ENCODE data around the gene UST. TPM values are rescaled to one million over a fixed set of nuclear protein-coding genes. Genes with fewer than 3 reads are reported as not detected.

UST gene
- polyA plus RNA-seq, 1 donor from 2014 or later, result 7.5 TPM

DNA sequence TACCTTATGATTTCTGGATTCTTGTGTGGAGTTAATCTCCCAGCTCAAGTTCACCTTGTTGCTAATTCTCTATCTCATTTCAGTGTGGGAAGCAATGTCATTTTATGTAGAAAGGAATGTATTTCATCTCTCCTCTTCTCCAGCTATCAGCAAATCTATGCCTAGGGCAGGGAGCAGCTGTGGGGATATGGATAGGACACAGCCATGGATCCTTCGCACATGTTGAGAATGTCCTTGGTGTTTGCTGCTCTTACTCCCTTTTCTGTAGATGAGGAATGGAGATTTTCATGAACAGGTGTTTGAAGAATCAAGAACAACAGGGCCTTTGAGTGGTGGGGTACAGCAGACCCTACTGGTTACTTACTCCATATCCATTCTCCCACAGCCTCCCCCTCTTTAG, 182.0 kb downstream of the UST start:
- Histone ChIP-seq H3K27ac (ENCODE audit: low read length) (no peak overlapping the region), H4K20me1 (ENCODE audit: insufficient read depth) (no peaks in the 10 kb centered on the region), H3K4me2 (ENCODE audit: low read length) (no peak overlapping the region), H3K9me2 (ENCODE audit: insufficient read depth, low read length) (no peaks in the 10 kb centered on the region), H3K9me3 (ENCODE audit: low read length) (no peaks in the 10 kb centered on the region), H3K4me3 (ENCODE audit: low read length) (no peak overlapping the region), H3K9ac (ENCODE audit: low read length) (no peak overlapping the region), H3K27me3 (ENCODE audit: insufficient read depth, low read depth, low read length) (no peaks in the 10 kb centered on the region), H2AFZ (ENCODE audit: low read depth, low read length) (no peak overlapping the region), H3F3A (ENCODE audit: insufficient read depth, low read length, poor library complexity, severe bottlenecking) (no peaks in the 10 kb centered on the region), H3K36me3 (ENCODE audit: insufficient read depth, low read length) (no peaks in the 10 kb centered on the region), H3K79me2 (replicated peaks; ENCODE audit: insufficient read depth, low read length) (no peaks in the 10 kb centered on the region)
- no peak for TF ChIP-seq RAD21 (conservative IDR thresholded peaks at IDR 0.05)
- no peak for TF ChIP-seq TAF1 (IDR thresholded peaks at IDR 0.05; ENCODE audit: low read depth)
- no peak for TF ChIP-seq POLR2AphosphoS5 (IDR thresholded peaks at IDR 0.05)

DNA sequence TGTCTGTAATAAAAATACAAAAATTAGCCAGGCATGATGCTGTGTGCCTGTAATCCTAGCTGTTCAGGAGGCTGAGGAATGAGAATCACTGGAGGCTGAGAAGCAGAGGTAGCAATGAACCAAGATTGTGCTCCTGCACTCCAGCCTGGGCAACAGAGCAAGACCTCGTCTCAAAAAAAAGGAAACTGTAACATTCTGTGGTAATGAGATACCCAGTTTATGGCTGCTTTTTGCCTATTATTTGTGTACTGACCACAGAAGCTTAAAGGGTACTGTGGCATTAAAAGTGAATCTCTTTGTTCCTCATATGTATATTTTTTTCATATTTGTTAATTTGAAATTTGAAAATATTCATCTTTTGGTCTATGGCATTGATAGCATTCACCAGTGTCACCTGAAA, 185.4 kb downstream of the UST start:
- no peaks in the 10 kb centered on the region for H3K36me3 ChIP-seq (ENCODE audit: insufficient read depth, low read length)
- no peaks in the 10 kb centered on the region for H3K9me2 ChIP-seq (ENCODE audit: insufficient read depth, low read length)
- H2AFZ ChIP-seq (ENCODE audit: low read depth, low read length), result no peak overlapping the region
- H3K4me2 ChIP-seq (ENCODE audit: low read length), result no peak overlapping the region
- no peaks in the 10 kb centered on the region for H3K9me3 ChIP-seq (ENCODE audit: low read length)
- H3K27me3 ChIP-seq (ENCODE audit: insufficient read depth, low read depth, low read length), result no peaks in the 10 kb centered on the region
- H3K79me2 ChIP-seq (replicated peaks; ENCODE audit: insufficient read depth, low read length), result no peaks in the 10 kb centered on the region
- no peaks in the 10 kb centered on the region for H3F3A ChIP-seq (ENCODE audit: insufficient read depth, low read length, poor library complexity, severe bottlenecking)
- no peaks in the 10 kb centered on the region for H4K20me1 ChIP-seq (ENCODE audit: insufficient read depth)
- no peak for TF ChIP-seq MXI1 (conservative IDR thresholded peaks at IDR 0.05; ENCODE audit: poor library complexity, severe bottlenecking)
- TF ChIP-seq RAD21 (conservative IDR thresholded peaks at IDR 0.05), result no peak
- no peak for TF ChIP-seq TAF1 (IDR thresholded peaks at IDR 0.05; ENCODE audit: low read depth)
- no peak for TF ChIP-seq EZH2 (IDR thresholded peaks at IDR 0.05; ENCODE audit: borderline replicate concordance, insufficient read depth, low read length, poor library complexity, severe bottlenecking)
- TF ChIP-seq SMC3 (conservative IDR thresholded peaks at IDR 0.05; ENCODE audit: poor library complexity), result no peak
- TF ChIP-seq POLR2AphosphoS5 (IDR thresholded peaks at IDR 0.05), result no peak
- TF ChIP-seq, protein P1, sequence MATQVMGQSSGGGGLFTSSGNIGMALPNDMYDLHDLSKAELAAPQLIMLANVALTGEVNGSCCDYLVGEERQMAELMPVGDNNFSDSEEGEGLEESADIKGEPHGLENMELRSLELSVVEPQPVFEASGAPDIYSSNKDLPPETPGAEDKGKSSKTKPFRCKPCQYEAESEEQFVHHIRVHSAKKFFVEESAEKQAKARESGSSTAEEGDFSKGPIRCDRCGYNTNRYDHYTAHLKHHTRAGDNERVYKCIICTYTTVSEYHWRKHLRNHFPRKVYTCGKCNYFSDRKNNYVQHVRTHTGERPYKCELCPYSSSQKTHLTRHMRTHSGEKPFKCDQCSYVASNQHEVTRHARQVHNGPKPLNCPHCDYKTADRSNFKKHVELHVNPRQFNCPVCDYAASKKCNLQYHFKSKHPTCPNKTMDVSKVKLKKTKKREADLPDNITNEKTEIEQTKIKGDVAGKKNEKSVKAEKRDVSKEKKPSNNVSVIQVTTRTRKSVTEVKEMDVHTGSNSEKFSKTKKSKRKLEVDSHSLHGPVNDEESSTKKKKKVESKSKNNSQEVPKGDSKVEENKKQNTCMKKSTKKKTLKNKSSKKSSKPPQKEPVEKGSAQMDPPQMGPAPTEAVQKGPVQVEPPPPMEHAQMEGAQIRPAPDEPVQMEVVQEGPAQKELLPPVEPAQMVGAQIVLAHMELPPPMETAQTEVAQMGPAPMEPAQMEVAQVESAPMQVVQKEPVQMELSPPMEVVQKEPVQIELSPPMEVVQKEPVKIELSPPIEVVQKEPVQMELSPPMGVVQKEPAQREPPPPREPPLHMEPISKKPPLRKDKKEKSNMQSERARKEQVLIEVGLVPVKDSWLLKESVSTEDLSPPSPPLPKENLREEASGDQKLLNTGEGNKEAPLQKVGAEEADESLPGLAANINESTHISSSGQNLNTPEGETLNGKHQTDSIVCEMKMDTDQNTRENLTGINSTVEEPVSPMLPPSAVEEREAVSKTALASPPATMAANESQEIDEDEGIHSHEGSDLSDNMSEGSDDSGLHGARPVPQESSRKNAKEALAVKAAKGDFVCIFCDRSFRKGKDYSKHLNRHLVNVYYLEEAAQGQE (IDR thresholded peaks at IDR 0.05; ENCODE audit: borderline replicate concordance), result no peak
- TF ChIP-seq, protein P2, sequence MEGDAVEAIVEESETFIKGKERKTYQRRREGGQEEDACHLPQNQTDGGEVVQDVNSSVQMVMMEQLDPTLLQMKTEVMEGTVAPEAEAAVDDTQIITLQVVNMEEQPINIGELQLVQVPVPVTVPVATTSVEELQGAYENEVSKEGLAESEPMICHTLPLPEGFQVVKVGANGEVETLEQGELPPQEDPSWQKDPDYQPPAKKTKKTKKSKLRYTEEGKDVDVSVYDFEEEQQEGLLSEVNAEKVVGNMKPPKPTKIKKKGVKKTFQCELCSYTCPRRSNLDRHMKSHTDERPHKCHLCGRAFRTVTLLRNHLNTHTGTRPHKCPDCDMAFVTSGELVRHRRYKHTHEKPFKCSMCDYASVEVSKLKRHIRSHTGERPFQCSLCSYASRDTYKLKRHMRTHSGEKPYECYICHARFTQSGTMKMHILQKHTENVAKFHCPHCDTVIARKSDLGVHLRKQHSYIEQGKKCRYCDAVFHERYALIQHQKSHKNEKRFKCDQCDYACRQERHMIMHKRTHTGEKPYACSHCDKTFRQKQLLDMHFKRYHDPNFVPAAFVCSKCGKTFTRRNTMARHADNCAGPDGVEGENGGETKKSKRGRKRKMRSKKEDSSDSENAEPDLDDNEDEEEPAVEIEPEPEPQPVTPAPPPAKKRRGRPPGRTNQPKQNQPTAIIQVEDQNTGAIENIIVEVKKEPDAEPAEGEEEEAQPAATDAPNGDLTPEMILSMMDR (IDR thresholded peaks at IDR 0.05; ENCODE audit: poor library complexity, severe bottlenecking), result no peak
- TF ChIP-seq EP300 (conservative IDR thresholded peaks at IDR 0.05; ENCODE audit: poor library complexity, severe bottlenecking), result no peak
- H3K9ac ChIP-seq (ENCODE audit: low read length), result no peak overlapping the region
- no peak overlapping the region for H3K4me3 ChIP-seq (ENCODE audit: low read length)
- no peak overlapping the region for H3K27ac ChIP-seq (ENCODE audit: low read length)

DNA sequence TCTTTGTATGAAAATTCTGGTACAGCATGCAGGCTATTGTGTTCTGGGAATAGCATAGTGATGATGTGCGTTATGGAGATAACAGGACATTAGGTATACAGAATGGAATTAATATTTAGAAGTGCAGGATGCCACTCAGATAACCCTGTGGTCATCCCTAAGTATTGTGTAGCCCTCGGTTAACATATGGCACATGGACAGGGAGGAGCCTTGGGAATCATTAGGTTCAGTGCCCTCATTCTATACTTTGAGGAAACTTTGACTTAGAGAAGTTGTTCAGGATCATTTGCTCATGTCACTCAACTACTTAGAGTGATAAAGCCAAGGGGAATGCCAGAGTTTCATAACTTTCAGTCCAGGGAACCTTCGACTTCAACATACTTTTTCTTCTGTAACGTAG, 185.9 kb downstream of the UST start:
- no peaks in the 10 kb centered on the region for H4K20me1 ChIP-seq (ENCODE audit: insufficient read depth)
- no peaks in the 10 kb centered on the region for H3K27me3 ChIP-seq (ENCODE audit: insufficient read depth, low read depth, low read length)
- H3F3A ChIP-seq (ENCODE audit: insufficient read depth, low read length, poor library complexity, severe bottlenecking), result no peaks in the 10 kb centered on the region
- H3K9ac ChIP-seq (ENCODE audit: low read length), result no peak overlapping the region
- H3K9me3 ChIP-seq (ENCODE audit: low read length), result no peaks in the 10 kb centered on the region
- no peak overlapping the region for H3K4me3 ChIP-seq (ENCODE audit: low read length)
- H3K4me2 ChIP-seq (ENCODE audit: low read length), result no peak overlapping the region
- no peak for TF ChIP-seq EZH2 (IDR thresholded peaks at IDR 0.05; ENCODE audit: borderline replicate concordance, insufficient read depth, low read length, poor library complexity, severe bottlenecking)
- TF ChIP-seq TAF1 (IDR thresholded peaks at IDR 0.05; ENCODE audit: low read depth), result no peak
- TF ChIP-seq, protein P2 (IDR thresholded peaks at IDR 0.05; ENCODE audit: poor library complexity, severe bottlenecking), result no peak
- TF ChIP-seq, protein P1 (IDR thresholded peaks at IDR 0.05; ENCODE audit: borderline replicate concordance), result no peak
- TF ChIP-seq POLR2AphosphoS5 (IDR thresholded peaks at IDR 0.05), result no peak
- no peak for TF ChIP-seq SMC3 (conservative IDR thresholded peaks at IDR 0.05; ENCODE audit: poor library complexity)
- no peak for TF ChIP-seq EP300 (conservative IDR thresholded peaks at IDR 0.05; ENCODE audit: poor library complexity, severe bottlenecking)
- no peaks in the 10 kb centered on the region for H3K79me2 ChIP-seq (replicated peaks; ENCODE audit: insufficient read depth, low read length)
- H3K9me2 ChIP-seq (ENCODE audit: insufficient read depth, low read length), result no peaks in the 10 kb centered on the region
- H3K36me3 ChIP-seq (ENCODE audit: insufficient read depth, low read length), result no peaks in the 10 kb centered on the region
- H2AFZ ChIP-seq (ENCODE audit: low read depth, low read length), result no peak overlapping the region
- H3K27ac ChIP-seq (ENCODE audit: low read length), result no peak overlapping the region
